NCI-H1092 (cell line): ENCODE measurements around the gene NOCT.
A peak's percentile ranks its signal among the peaks of the same experiment; 100 is the strongest.
"Not testable (repeated sequence)": the region's sequence is repeated elsewhere in the genome, so short reads cannot be mapped to it uniquely, and the experiment has no call there.

Source experiments
- DNase-seq: peaks from one replicate; lab custom pipeline; 2025; lab: John Stamatoyannopoulos, UW

NOCT gene

GRCh38 chr4:139015269-139015947 lies at the start of gene NOCT:
Gene NOCT (plus strand): TSS chr4:139015781. CDS start chr4:139015982, 201 bp downstream.
- DNase-seq: peak; percentile 86

GRCh38 chr4:138967313-138967712 lies 48.3 kb upstream of the NOCT start:
- DNase-seq: no peak

- no peak for DNase-seq
Observed at GRCh38 chr4:138972956-138973801, 42.4 kb upstream of the NOCT start.

GRCh38 chr4:138975225-138975624 lies 40.4 kb upstream of the NOCT start:
- no peak for DNase-seq

- DNase-seq: no peak
Observed at GRCh38 chr4:138976526-138976925, 39.1 kb upstream of the NOCT start.

GRCh38 chr4:138977524-138977923 lies 38.1 kb upstream of the NOCT start:
- DNase-seq: no peak

- no peak for DNase-seq
Observed at GRCh38 chr4:138978028-138978585, 37.5 kb upstream of the NOCT start.

- DNase-seq: no peak
Observed at GRCh38 chr4:138978600-138978999, 37.0 kb upstream of the NOCT start.

- no peak for DNase-seq
Observed at GRCh38 chr4:138979742-138980141, 35.8 kb upstream of the NOCT start.

GRCh38 chr4:138981930-138982390 lies 33.6 kb upstream of the NOCT start:
- DNase-seq: no peak

GRCh38 chr4:138982754-138983153 lies 32.8 kb upstream of the NOCT start:
- no peak for DNase-seq

GRCh38 chr4:138983690-138984089 lies 31.9 kb upstream of the NOCT start:
- no peak for DNase-seq

- no peak for DNase-seq
Observed at GRCh38 chr4:138984647-138985046, 30.9 kb upstream of the NOCT start.

GRCh38 chr4:138992676-138993075 lies 22.9 kb upstream of the NOCT start:
- no peak for DNase-seq

- no peak for DNase-seq
Observed at GRCh38 chr4:138996090-138996489, 19.5 kb upstream of the NOCT start.

- no peak for DNase-seq
Observed at GRCh38 chr4:138999666-139000065, 15.9 kb upstream of the NOCT start.

GRCh38 chr4:139000134-139000533 lies 15.4 kb upstream of the NOCT start:
- DNase-seq: not testable (repeated sequence)

GRCh38 chr4:139001430-139001829 lies 14.2 kb upstream of the NOCT start:
- DNase-seq: not testable (repeated sequence)

- not testable (repeated sequence) for DNase-seq
Observed at GRCh38 chr4:139003668-139004067, 11.9 kb upstream of the NOCT start.

GRCh38 chr4:139005774-139006173 lies 9.8 kb upstream of the NOCT start:
- DNase-seq: no peak

- no peak for DNase-seq
Observed at GRCh38 chr4:139007640-139008039, 7.9 kb upstream of the NOCT start.

GRCh38 chr4:139008278-139008677 lies 7.3 kb upstream of the NOCT start:
- DNase-seq: not testable (repeated sequence)

- no peak for DNase-seq
Observed at GRCh38 chr4:139009702-139010101, 5.9 kb upstream of the NOCT start.
